ENCODE data around the gene FSIP1.

Gene FSIP1

GRCh38 chr15:39575180-39575579 is 207.5 kb downstream of the FSIP1 start:
- Mint-ChIP-seq H3K4me1 (ENCODE audit: low read depth) (peaks cover 5% of the 10 kb centered on the region), H3K36me3 (ENCODE audit: low read depth) (no peaks in the 10 kb centered on the region), H3K9me3 (no peaks in the 10 kb centered on the region), H3K27me3 (peaks cover 48% of the 10 kb centered on the region), H3K27ac (no peak overlapping the region), H3K4me3 (no peak overlapping the region)

- Mint-ChIP-seq H3K27me3 (peaks cover 47% of the 10 kb centered on the region), H3K27ac (no peak overlapping the region), H3K36me3 (ENCODE audit: low read depth) (no peaks in the 10 kb centered on the region), H3K9me3 (no peaks in the 10 kb centered on the region), H3K4me1 (ENCODE audit: low read depth) (no peaks in the 10 kb centered on the region), H3K4me3 (no peak overlapping the region)
These were observed 208.2 kb downstream of the FSIP1 start for GRCh38 chr15:39574427-39574826.

- Mint-ChIP-seq H3K27ac (no peak overlapping the region), H3K4me3 (no peak overlapping the region), H3K36me3 (ENCODE audit: low read depth) (no peaks in the 10 kb centered on the region), H3K9me3 (no peaks in the 10 kb centered on the region), H3K27me3 (peaks cover 41% of the 10 kb centered on the region), H3K4me1 (ENCODE audit: low read depth) (no peaks in the 10 kb centered on the region)
These were observed 208.8 kb downstream of the FSIP1 start for GRCh38 chr15:39573844-39574243.

GRCh38 chr15:39573287-39573686 is 209.4 kb downstream of the FSIP1 start:
- Mint-ChIP-seq H3K36me3 (ENCODE audit: low read depth) (no peaks in the 10 kb centered on the region), H3K4me1 (ENCODE audit: low read depth) (no peaks in the 10 kb centered on the region), H3K9me3 (no peaks in the 10 kb centered on the region), H3K27ac (no peak overlapping the region), H3K27me3 (peaks cover 35% of the 10 kb centered on the region), H3K4me3 (no peak overlapping the region)

DNA sequence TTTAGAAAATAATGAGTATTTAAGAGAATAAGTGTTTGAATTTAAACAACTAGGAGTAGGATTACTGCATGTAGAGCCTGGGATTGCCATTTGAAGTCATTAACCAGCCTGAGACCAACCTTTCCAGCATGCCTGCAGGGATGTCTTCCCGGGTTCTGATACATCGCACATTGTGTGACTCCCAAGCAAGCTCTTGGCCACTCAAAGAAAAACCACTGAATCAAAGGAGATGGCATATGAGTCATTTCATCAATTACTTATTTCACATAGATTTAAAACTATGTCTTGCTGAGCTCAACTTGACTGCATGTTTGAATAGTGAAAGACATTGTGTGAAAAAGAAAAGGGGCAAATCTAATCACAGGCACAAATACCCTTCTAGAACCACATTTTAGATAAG is 216.8 kb downstream of the FSIP1 start:
- Mint-ChIP-seq H3K36me3 (ENCODE audit: low read depth) (no peaks in the 10 kb centered on the region), H3K27me3 (peaks cover 16% of the 10 kb centered on the region), H3K4me1 (ENCODE audit: low read depth) (no peaks in the 10 kb centered on the region), H3K4me3 (no peak overlapping the region), H3K9me3 (no peaks in the 10 kb centered on the region), H3K27ac (no peak overlapping the region)

- Mint-ChIP-seq H3K27me3 (peaks cover 11% of the 10 kb centered on the region), H3K27ac (no peak overlapping the region), H3K4me3 (no peak overlapping the region), H3K4me1 (ENCODE audit: low read depth) (no peaks in the 10 kb centered on the region), H3K9me3 (no peaks in the 10 kb centered on the region), H3K36me3 (ENCODE audit: low read depth) (no peaks in the 10 kb centered on the region)
These were observed 217.5 kb downstream of the FSIP1 start for GRCh38 chr15:39564972-39565665.

- Mint-ChIP-seq H3K27ac (no peak overlapping the region), H3K36me3 (ENCODE audit: low read depth) (no peaks in the 10 kb centered on the region), H3K4me1 (ENCODE audit: low read depth) (peaks cover 8% of the 10 kb centered on the region), H3K27me3 (peaks cover 9% of the 10 kb centered on the region), H3K4me3 (no peak overlapping the region), H3K9me3 (no peaks in the 10 kb centered on the region)
These were observed 224.2 kb downstream of the FSIP1 start for GRCh38 chr15:39558421-39558820.

DNA sequence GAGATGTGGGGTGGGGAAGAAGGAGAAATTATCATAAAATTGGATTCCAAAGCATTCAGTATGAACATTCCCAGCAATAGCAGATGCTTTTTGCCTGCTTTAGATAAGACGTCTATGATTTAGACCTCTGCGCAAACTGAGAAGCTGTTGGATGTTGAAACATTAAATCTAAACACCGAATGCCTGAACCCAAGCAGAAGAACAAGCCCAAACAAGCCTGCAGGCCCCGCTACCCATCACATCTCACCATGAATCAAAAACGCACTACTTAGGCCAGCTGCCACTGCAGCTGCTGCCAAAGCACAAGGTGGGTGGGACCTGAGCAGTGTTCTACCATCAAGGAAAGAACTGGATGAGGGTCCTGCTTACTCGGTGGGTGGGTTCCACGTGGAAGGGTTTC is 226.2 kb downstream of the FSIP1 start:
- Mint-ChIP-seq H3K4me3 (no peak overlapping the region), H3K4me1 (ENCODE audit: low read depth) (peaks cover 8% of the 10 kb centered on the region), H3K36me3 (ENCODE audit: low read depth) (no peaks in the 10 kb centered on the region), H3K27ac (no peak overlapping the region), H3K27me3 (peaks cover 11% of the 10 kb centered on the region), H3K9me3 (no peaks in the 10 kb centered on the region)

DNA sequence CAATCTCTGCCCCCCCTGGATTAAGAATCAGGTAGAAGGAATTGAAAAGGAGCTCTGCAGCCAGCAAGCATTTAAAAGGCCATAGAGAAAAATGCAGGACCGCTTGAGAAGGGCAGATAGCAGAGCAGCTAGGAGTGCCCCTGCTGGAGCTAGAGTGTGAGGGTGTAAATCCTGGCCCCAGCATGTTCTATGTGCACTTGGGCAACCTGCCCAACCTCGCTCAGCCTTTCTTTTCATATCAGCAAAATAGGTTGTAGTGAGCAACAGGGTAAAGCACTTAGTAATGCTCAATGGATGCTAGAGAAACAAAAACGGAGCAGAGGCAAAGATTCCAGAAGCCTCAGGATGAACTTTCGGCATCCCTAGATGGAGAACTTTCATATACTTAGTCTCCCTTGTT is 226.8 kb downstream of the FSIP1 start:
- no peak overlapping the region for H3K4me3 Mint-ChIP-seq
- no peaks in the 10 kb centered on the region for H3K9me3 Mint-ChIP-seq
- no peaks in the 10 kb centered on the region for H3K36me3 Mint-ChIP-seq (ENCODE audit: low read depth)
- H3K27me3 Mint-ChIP-seq: peaks cover 14% of the 10 kb centered on the region
- H3K27ac Mint-ChIP-seq: no peak overlapping the region
- peaks cover 8% of the 10 kb centered on the region for H3K4me1 Mint-ChIP-seq (ENCODE audit: low read depth)

GRCh38 chr15:39554746-39555387 is 227.8 kb downstream of the FSIP1 start:
- Mint-ChIP-seq H3K4me1 (ENCODE audit: low read depth) (peaks cover 8% of the 10 kb centered on the region), H3K4me3 (no peak overlapping the region), H3K27me3 (peaks cover 15% of the 10 kb centered on the region), H3K36me3 (ENCODE audit: low read depth) (no peaks in the 10 kb centered on the region), H3K9me3 (no peaks in the 10 kb centered on the region), H3K27ac (no peak overlapping the region)

DNA sequence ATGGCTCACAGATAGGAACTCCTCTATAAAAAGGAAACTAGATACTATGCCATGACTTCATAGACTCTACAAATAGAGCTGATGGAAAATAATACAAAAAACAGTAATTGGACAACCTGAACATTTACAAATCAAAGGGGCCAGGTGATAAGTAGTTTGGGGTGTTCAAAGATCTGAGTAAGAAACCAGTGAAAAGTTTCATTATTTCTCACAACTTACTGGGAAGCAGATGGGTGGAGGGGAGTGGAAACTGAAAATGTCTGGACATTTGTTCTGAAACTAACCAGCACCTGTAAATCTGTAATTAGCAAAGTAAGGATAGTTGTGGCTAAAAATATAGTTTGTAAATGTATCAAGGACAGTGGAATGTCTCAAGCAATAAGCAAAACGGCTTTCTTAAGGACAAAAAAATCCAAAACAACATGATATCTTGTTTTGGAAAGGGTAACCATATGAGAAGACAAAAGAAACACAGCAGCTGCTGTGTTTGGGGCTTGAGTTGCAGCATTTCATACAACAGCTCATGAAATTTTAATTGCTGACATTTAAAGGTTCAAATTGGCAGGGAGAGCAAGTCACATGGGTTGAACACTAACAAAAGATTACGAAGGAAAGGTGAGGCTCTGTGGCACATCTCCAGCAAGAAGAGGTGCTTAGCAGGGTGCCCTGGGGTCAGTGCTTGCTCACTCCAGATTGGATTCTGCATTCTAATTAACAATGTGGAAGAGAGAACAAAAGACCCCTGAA is 228.5 kb downstream of the FSIP1 start:
- H3K27me3 Mint-ChIP-seq: peaks cover 15% of the 10 kb centered on the region
- peaks cover 8% of the 10 kb centered on the region for H3K4me1 Mint-ChIP-seq (ENCODE audit: low read depth)
- H3K36me3 Mint-ChIP-seq (ENCODE audit: low read depth): no peaks in the 10 kb centered on the region
- H3K4me3 Mint-ChIP-seq: no peak overlapping the region
- no peak overlapping the region for H3K27ac Mint-ChIP-seq
- H3K9me3 Mint-ChIP-seq: no peaks in the 10 kb centered on the region

- peaks cover 15% of the 10 kb centered on the region for H3K27me3 Mint-ChIP-seq
- H3K4me1 Mint-ChIP-seq (ENCODE audit: low read depth): peaks cover 8% of the 10 kb centered on the region
- H3K27ac Mint-ChIP-seq: no peak overlapping the region
- H3K9me3 Mint-ChIP-seq: no peaks in the 10 kb centered on the region
- no peaks in the 10 kb centered on the region for H3K36me3 Mint-ChIP-seq (ENCODE audit: low read depth)
- no peak overlapping the region for H3K4me3 Mint-ChIP-seq
These were observed 230.1 kb downstream of the FSIP1 start for GRCh38 chr15:39552556-39552955.

DNA sequence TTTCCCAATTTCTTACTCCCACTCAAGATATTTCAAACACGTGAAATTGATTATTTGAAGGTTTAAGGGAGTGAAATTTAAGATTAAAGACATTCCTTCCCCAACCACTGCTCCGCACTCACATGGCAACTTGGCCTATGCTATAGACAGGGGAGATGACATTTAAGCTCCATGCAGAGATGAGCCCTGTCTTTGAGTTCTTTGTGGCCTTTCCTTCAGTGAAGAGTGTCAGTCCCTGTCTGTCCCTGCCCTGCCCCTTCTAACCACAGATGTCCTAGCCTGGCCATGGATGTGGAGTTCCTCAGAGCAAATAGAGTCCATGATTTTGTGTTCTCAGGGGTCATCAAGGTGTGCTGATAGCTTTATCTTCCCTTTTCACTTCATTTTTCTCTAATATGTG is 231.2 kb downstream of the FSIP1 start:
- H3K4me1 Mint-ChIP-seq (ENCODE audit: low read depth): peaks cover 8% of the 10 kb centered on the region
- no peaks in the 10 kb centered on the region for H3K36me3 Mint-ChIP-seq (ENCODE audit: low read depth)
- H3K27me3 Mint-ChIP-seq: peaks cover 16% of the 10 kb centered on the region

More for the DNA sequence above, 231.2 kb downstream of the FSIP1 start:
- Mint-ChIP-seq H3K27ac (no peak overlapping the region), H3K9me3 (no peaks in the 10 kb centered on the region), H3K4me3 (no peak overlapping the region)
